ENCODE results near the gene WWOX. TPM values are rescaled to one million over a fixed set of nuclear protein-coding genes. Genes with fewer than 3 reads are reported as not detected.

The WWOX gene
- total RNA-seq, 1 experiment from 2014 or later = 38.9 TPM

DNA sequence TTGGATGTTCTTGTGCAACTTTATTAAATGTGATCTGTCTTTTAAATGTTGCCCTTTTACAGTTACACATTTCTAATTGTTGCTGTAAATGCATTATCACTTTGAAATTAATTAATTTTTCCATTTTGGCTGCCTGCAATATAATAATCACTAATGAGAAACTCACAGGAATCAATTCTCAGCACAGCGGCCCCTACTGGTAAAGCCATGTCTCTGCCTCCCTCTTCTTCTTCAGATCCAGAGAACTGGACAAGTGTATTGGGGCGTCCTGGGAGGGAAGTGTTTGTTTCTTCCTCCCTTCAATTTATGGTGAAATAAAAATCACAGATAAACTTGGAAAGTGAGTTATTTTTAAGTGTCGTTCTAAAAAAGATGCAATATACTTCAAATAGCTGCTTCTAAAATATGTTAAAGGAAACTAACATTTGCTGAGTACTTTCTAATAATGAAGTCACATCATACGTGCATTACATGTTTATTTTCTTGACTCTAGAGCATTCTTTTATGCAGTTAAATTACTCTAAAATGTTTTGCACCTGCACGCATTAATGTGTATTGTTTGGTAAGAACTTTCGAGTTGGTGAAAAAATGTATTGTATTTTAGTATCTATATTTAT lies 338.0 kb downstream of the WWOX start:
- in situ Hi-C loops (cut with HindIII; ENCODE audit: low sequenced_read_pairs) = no loop called here
- peak; percentile 83 for DNase-seq (ENCODE audit: low spot score)

DNA sequence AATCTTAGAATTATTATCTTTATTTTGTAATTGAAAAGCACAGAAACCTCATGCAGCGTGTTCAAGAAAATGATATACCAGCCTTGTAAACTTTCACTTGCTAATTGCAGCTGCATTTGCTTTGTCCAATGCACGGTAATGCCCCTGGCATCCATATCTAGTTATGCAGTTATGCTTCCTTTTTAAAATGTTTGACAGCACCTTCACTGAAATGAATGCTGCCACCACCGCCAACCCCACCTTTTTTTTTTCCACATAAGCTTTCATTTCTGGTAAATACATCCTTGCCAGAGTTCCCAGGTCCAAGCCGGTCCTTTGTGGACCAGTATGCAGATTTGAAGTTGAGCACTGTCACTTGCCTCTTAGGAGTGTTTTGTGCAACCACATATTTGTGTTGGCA lies 338.8 kb downstream of the WWOX start:
- in situ Hi-C loops (cut with HindIII; ENCODE audit: low sequenced_read_pairs) = no loop called here

DNA sequence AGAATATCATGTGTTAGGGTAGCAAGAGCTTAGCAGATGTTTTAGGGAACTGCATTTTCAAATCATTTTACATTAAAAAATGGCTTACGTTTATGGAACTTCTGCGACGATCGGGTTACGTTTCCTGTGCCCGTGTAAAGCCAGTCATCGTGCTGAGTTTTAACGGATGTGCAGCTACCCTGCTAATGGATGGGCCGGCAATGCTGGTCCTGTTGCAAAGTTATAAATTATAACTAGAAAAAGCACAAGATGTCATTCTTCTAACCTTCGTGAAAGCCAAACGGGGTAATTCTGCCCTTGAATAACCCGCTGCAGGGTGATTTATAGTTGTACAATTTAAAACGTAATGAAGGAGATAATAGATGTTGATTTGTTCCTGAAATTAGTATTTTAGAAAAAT lies 339.2 kb downstream of the WWOX start:
- DNase-seq (ENCODE audit: low spot score) = no peak
- in situ Hi-C loops (cut with HindIII; ENCODE audit: low sequenced_read_pairs) = no loop called here

More for the DNA sequence above, 338.8 kb downstream of the WWOX start:
- DNase-seq (ENCODE audit: low spot score) = no peak

DNA sequence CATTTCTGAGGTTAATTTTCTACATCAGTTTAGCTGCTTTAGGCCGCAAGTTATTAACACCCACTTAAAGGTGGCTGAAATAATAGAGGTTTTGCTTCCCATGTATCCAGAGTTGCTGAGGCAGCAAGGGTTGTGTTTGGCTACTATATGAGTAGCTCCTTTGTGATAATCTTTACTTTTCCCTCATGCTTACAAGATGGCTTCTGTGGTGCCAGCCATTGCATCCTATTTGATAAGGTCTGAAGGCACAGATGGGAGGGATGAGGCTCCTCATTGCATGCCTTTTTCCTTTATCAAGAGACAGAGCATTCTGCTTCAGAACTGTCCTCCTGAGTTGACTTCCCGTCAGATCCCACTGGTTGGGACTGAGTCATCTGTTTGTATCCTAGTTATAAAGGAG lies 340.2 kb downstream of the WWOX start:
- DNase-seq (ENCODE audit: low spot score) = no peak
- in situ Hi-C loops (cut with HindIII; ENCODE audit: low sequenced_read_pairs) = no loop called here

DNA sequence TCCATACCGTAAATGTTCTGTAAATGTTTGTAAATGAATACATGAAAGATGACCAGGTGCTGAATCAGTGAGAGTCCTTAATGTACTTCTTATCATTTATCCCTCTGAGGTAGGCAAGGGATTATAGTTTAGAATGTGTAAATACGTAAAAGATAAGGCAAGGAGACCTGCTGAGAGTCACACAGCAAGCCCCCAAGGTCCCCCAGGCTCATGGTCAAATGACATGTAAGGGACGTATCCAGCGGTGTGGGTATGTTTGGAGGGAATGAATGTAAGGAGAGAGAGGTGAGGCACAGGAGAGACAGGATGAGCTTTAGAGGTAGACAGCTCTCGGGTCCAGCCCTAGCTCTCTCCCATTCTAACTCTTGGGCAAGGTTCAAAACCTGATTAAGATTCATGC lies 341.8 kb downstream of the WWOX start:
- DNase-seq (ENCODE audit: low spot score) = no peak
- in situ Hi-C loops (cut with HindIII; ENCODE audit: low sequenced_read_pairs) = no loop called here

DNA sequence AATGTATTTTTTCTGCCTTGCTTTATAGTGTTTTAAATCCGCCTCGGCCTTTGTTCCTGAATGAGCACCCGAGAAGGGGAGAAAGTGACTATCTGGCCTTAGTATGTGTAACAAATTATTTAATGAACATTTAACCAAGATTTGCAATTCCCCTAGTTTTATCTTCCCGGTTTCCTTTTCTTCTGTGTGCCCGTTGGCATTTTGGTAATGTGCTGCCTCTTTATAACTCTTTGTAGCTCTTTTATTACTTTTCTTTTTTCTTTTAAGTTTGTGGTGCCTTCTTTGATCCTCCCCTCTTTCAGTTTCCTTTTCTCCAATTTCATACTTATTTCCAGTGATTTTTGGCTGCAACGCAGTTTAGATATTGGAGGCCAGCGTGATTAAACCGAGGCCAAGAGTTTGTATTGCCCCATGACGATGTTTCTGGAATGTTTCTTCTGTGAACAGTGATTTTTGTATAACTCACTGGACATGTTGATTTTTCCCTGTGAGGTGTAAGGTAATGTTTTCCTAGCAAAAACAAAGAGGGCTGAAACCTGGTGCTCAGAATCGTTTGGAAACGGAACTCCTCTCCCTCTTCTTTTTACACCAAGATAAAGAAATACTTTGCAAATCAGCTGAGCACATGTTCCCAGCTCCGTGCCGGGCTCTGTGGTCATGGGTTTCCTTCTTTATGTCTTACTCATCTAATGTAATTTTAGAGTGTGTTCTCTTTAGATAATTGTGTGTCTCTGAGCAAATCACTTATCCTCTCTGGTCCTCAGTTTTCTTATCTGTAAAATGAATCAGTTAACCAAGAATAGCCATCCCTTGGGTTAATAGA lies 344.3 kb downstream of the WWOX start:
- DNase-seq (ENCODE audit: low spot score) = no peak
- in situ Hi-C loops (cut with HindIII; ENCODE audit: low sequenced_read_pairs) = no loop called here

DNA sequence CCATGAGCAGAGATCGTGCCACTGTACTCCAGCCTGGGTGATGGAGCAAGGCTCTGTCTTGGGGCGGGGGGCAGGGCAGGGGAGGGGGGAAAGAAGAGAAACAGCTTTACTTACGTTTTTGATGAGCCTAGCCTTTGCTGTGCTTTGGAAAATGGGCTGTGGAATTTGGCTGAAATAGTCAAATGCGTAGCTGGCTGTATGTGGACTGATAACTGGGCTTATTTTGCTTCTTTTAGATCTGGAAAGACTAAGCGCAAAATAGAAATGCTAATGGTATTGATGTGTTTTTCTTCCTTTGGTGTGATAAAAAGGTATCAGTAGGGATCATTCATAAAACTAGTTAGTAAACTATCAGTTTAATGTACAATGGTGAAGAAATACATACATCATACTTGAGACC lies 346.4 kb downstream of the WWOX start:
- in situ Hi-C loops (cut with HindIII; ENCODE audit: low sequenced_read_pairs) = no loop called here
- DNase-seq (ENCODE audit: low spot score) = no peak

DNA sequence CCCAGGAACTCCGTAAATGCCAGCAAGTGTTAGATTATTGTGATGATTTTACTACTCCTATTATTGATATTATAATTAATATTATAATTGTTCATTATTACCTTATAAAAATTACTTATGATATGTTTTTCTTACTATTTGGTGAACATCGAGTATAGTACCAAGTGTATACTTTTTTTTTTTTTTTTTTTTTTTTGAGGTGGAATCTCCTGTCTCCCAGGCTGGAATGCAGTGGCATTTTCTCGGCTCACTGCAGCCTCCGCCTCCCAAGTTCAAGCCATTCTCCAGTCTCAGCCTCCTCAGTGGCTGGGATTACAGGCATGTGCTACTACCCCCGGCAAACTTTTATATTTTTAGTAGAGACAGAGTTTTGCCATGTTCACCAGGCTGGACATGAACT lies 347.0 kb downstream of the WWOX start:
- in situ Hi-C loops (cut with HindIII; ENCODE audit: low sequenced_read_pairs) = no loop called here
- DNase-seq (ENCODE audit: low spot score) = no peak

DNA sequence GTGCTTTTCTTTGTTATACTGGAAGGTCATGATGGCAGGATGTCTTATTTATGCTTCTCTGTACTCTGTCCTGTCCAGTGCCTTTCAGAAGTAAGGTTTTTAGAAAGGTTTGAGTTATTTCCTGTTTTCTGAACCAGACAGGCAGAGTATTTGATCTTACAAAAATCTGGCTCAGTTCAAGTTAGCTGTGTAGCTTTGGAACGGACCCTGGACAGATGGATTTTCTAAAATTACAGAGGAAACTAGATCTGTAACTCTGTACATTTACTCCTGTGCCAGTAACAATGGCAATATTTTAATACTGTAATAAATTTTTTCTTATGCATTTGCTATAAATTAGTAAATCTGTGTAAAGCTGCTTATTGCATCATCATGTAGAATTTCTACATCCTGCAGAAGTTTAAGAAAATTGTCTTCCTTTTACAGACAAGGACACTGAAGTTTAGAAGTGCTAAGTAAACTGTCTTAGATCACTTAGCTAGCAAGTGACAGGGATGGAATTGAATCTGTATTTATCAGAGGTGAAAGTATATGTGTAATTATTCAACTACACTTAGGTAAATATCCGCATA lies 347.6 kb downstream of the WWOX start:
- no peak for DNase-seq (ENCODE audit: low spot score)
- in situ Hi-C loops (cut with HindIII; ENCODE audit: low sequenced_read_pairs) = no loop called here

DNA sequence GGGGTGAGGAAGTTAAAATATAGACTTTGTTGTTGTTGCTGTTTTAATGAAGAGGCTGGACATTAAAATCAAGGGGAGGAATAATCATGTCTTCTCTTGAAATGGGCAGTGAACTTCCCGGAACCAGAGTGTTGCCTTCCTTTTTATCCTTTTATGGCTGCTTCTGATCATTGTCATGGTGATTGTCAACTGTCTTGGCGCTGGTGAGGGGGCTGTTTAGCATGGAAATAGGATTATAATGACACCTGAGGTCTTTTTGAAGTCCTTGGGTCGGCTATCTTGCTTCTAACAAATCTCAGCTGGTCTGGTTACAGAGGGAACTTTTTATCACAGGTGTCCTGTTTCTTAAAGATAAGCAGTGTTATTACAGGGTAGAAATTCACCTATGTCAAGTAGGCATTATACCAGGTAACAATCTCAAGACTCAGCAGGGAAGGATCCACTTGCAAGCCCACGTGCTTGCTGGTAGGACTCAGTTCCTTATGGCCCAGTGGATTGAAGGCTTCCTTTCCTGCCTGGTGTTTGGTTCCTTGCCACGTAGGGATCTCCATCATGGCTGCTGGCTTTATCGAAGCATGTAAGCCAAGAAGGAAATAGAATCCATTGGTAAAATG lies 349.3 kb downstream of the WWOX start:
- no peak for DNase-seq (ENCODE audit: low spot score)
- in situ Hi-C loops (cut with HindIII; ENCODE audit: low sequenced_read_pairs) = no loop called here

DNA sequence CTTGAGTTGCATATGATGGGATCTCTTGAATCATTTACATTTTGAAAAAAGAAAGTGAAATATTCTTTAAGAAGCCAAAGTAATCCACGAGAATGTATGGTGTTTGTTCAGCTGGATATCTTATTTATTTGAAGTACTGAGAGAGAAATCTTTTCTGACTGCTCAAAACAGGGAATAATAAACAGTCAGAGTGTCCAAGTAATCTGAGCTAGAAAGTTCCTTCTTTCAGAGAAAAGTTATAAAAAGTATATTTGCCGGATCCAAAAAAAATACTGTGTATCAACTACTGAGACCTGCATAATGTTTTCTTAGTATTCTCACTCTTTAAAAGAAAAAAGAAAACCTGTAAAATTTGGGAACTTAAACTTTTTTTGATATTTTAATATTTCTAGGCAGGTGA lies 350.8 kb downstream of the WWOX start:
- in situ Hi-C loops (cut with HindIII; ENCODE audit: low sequenced_read_pairs) = no loop called here
- DNase-seq (ENCODE audit: low spot score) = no peak

DNA sequence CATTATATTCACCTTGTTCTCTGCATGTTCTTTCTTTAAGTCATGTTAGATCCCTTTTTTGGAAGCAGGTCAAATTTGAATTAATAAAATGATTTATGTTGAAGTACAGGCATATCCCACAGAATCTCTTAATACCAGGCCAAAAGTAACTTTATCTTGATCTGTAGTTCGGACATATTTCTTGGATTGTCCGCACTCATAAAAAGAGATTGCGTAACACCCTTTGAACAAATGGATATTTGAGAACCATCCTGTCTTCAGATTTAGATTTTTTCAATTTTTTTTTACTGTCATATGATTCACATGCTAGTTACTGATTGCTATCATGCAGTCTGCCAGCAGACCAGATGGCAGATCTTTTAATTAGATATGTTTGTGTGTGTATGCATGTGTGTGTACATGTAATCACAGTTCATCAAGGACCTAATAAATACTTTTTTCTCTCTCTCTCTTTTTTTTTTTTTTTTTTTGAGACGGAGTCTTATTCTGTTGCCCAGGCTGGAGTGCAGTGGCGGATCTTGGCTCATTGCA lies 352.6 kb downstream of the WWOX start:
- DNase-seq (ENCODE audit: low spot score) = no peak
- in situ Hi-C loops (cut with HindIII; ENCODE audit: low sequenced_read_pairs) = no loop called here

DNA sequence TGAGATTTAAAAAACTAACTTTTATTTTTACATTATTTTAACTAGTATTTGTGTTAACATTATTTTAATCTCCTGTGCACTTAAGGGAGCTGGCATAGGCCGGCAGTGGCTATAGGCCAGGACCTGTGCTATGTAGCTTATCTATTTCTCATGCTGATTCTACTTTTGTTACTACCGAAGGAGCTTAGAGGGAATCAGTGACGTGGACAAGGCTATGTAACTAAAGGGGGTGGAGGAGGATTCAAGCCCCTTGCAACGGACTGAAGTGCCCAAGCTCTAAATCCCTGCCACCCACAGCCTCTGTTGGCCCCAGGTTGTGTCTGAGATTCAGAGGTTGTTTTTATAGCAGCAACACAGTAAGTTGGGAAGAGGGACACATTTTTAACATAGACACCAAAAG lies 356.4 kb downstream of the WWOX start:
- no peak for DNase-seq (ENCODE audit: low spot score)
- in situ Hi-C loops (cut with HindIII; ENCODE audit: low sequenced_read_pairs) = no loop called here

DNA sequence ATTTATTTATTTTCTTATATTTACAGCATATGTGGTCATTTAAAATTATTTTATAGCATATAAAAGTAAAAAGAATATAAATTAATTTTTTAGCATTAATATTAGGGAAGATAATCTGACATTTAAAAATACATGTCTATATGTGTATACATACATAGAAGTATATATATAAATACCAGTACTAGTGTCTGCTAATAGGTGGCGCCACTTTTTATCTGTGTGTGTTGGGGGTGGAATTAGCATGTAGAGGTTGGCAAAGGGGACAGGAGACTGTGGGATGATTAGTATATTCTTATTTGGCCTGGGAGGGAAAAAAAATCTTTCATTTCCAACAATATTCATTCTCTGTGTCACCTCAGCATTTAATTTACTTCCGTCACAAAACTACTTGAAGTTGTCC lies 359.1 kb downstream of the WWOX start:
- no peak for DNase-seq (ENCODE audit: low spot score)
- in situ Hi-C loops (cut with HindIII; ENCODE audit: low sequenced_read_pairs) = no loop called here

DNA sequence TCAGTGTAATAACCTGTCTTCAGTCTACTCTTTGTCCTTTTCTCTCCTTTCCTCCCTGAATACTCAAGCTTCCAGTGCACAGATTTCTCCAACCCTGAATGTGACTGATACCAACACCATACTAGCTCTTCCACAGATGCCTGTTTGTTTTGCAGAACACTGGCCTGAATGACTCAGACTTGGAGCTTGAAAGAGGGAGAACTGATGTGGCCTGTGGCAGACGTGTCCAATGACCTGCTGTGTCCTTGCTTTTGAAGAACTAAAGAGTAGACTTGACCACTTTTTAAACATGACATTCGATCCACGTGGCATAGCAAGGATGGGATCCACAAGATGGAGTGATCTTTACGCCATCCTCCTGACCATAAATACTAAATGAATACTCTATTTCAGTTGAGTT lies 361.0 kb downstream of the WWOX start:
- no peak for DNase-seq (ENCODE audit: low spot score)
- in situ Hi-C loops (cut with HindIII; ENCODE audit: low sequenced_read_pairs) = no loop called here

DNA sequence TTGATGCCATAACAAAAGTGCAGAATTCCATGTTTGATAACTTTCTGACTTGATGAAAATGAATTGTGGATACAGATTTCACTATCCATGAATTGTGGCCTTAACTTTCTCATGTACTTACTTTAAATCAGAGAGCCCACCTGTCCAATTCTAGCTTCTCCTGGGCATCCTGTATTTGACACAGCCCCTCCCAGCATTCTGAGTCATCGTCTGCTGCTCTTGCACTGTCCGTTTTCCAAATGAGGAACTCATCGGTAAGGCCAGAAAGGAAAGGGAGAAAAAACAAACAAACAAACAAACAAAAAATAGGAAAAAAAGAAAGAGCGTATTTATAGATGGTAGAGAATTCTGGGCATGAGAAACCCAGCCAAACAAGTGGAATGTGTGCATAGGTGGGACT lies 361.6 kb downstream of the WWOX start:
- in situ Hi-C loops (cut with HindIII; ENCODE audit: low sequenced_read_pairs) = no loop called here
- DNase-seq (ENCODE audit: low spot score) = no peak

DNA sequence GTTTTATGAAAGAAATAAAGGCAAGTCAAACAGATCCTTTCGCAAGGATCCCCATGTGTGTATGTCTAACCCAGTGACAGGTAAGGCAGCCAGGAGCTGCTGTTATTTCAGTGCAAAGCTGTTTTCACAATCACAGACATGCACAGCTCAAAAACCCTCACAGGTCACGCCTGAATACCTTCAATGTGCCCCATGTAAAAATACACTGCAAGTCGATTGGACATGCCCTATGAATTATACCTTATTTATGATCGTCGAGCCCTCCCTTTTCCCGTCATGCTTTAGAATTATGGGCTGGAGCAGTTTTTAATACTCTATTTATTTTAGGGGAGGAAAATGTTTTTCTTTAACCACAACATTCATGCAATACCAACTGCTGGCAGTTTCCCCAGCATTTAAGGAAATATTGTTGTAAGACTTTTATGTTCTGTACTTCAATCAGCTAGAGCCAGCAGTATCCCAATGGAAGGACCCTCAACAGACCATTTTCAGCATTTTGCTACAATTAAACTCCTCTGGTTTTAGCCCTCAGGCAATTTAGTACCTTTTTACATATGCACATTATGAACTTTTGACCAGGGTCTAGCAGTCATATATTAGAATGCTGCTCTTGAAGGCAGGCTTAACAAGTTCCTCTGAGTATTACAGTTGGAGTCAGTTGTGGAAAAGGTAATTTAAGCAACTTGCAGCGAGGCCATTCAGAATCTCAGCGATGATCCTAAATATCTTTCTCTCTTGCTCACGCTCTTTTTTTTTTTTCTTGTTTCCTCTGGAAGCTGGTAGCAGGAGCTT lies 362.2 kb downstream of the WWOX start:
- in situ Hi-C loops (cut with HindIII; ENCODE audit: low sequenced_read_pairs) = no loop called here
- DNase-seq (ENCODE audit: low spot score) = no peak

DNA sequence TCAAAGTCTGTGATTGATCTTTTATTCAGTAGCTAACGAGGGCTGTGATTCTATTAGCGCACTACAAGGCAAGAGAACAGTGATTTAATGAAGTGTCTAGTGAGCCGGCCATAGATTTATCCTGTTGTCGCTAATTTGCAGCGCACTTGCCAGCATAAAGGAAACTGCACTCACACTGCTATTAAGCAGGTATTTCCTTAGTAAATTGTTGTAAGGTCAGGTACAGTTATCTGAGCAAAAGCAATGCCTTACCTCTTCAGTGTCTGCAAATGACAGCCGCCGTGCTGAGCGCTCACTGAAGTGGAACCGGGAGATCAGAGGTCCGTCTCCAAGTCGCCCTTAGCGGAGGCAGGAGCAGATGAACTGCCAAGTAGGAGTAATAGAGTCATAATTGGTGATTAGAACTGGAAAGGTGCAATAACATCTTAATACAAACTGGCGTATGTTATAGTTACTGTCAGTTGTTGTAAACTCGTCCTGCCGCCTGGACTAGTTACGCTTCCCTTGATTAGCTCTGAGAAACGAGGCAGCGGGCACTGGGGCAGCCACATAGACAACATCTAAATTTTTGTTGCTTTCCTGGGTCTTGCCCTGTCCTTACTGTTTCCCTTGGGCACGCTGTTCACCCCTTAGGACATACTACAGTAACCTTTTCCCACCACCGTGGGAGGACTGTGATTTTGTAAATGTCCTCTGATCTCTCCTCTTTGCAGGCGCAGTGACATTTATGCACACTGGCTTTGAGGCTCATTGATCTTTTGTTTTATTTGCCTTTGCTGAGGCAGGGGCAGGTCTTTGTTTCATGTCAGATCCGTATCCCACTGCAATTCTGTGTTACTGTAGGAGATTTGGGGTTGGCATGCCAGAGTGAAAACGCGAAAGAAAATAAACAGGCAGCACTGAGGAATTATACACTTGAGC lies 363.1 kb downstream of the WWOX start:
- peak; percentile 25 for DNase-seq (ENCODE audit: low spot score)
- in situ Hi-C loops (cut with HindIII; ENCODE audit: low sequenced_read_pairs) = no loop called here

All from G401 (cell line).